ENCODE data around the gene RBMS1.

RBMS1 gene

GRCh38 chr2:160303076-160303475, 190.5 kb downstream of the RBMS1 start:
- TF ChIP-seq ZNF274 (IDR thresholded peaks at IDR 0.05; ENCODE audit: low read depth, low read length): no peak
- no peak overlapping the region for H3K4me3 ChIP-seq (ENCODE audit: low read length)

GRCh38 chr2:160301420-160301819, 192.2 kb downstream of the RBMS1 start:
- no peak for TF ChIP-seq ZNF274 (IDR thresholded peaks at IDR 0.05; ENCODE audit: low read depth, low read length)
- H3K4me3 ChIP-seq (ENCODE audit: low read length): no peak overlapping the region

GRCh38 chr2:160300203-160300602, 193.4 kb downstream of the RBMS1 start:
- TF ChIP-seq ZNF274 (IDR thresholded peaks at IDR 0.05; ENCODE audit: low read depth, low read length): no peak
- no peak overlapping the region for H3K4me3 ChIP-seq (ENCODE audit: low read length)

GRCh38 chr2:160299540-160299939, 194.1 kb downstream of the RBMS1 start:
- no peak overlapping the region for H3K4me3 ChIP-seq (ENCODE audit: low read length)
- TF ChIP-seq ZNF274 (IDR thresholded peaks at IDR 0.05; ENCODE audit: low read depth, low read length): no peak

- no peak overlapping the region for H3K4me3 ChIP-seq (ENCODE audit: low read length)
- TF ChIP-seq ZNF274 (IDR thresholded peaks at IDR 0.05; ENCODE audit: low read depth, low read length): no peak
Measured at GRCh38 chr2:160298960-160299359, 194.6 kb downstream of the RBMS1 start.

- H3K4me3 ChIP-seq (ENCODE audit: low read length): no peak overlapping the region
Measured at GRCh38 chr2:160295519-160296207, 197.9 kb downstream of the RBMS1 start.

GRCh38 chr2:160294889-160295288, 198.7 kb downstream of the RBMS1 start:
- H3K4me3 ChIP-seq (ENCODE audit: low read length): no peak overlapping the region
- no peak for TF ChIP-seq ZNF274 (IDR thresholded peaks at IDR 0.05; ENCODE audit: low read depth, low read length)

More at GRCh38 chr2:160295519-160296207, 197.9 kb downstream of the RBMS1 start:
- no peak for TF ChIP-seq ZNF274 (IDR thresholded peaks at IDR 0.05; ENCODE audit: low read depth, low read length)

- no peak overlapping the region for H3K4me3 ChIP-seq (ENCODE audit: low read length)
- TF ChIP-seq ZNF274 (IDR thresholded peaks at IDR 0.05; ENCODE audit: low read depth, low read length): no peak
Measured at GRCh38 chr2:160294339-160294803, 199.2 kb downstream of the RBMS1 start.

GRCh38 chr2:160293391-160294091, 200.1 kb downstream of the RBMS1 start:
- TF ChIP-seq ZNF274 (IDR thresholded peaks at IDR 0.05; ENCODE audit: low read depth, low read length): no peak
- no peak overlapping the region for H3K4me3 ChIP-seq (ENCODE audit: low read length)

GRCh38 chr2:160292225-160292624, 201.4 kb downstream of the RBMS1 start:
- TF ChIP-seq ZNF274 (IDR thresholded peaks at IDR 0.05; ENCODE audit: low read depth, low read length): no peak
- no peak overlapping the region for H3K4me3 ChIP-seq (ENCODE audit: low read length)

- TF ChIP-seq ZNF274 (IDR thresholded peaks at IDR 0.05; ENCODE audit: low read depth, low read length): no peak
- H3K4me3 ChIP-seq (ENCODE audit: low read length): no peak overlapping the region
Measured at GRCh38 chr2:160291382-160291781, 202.2 kb downstream of the RBMS1 start.

- no peak overlapping the region for H3K4me3 ChIP-seq (ENCODE audit: low read length)
- no peak for TF ChIP-seq ZNF274 (IDR thresholded peaks at IDR 0.05; ENCODE audit: low read depth, low read length)
Measured at GRCh38 chr2:160290598-160290997, 203.0 kb downstream of the RBMS1 start.

GRCh38 chr2:160289831-160290230, 203.8 kb downstream of the RBMS1 start:
- no peak for TF ChIP-seq ZNF274 (IDR thresholded peaks at IDR 0.05; ENCODE audit: low read depth, low read length)

GRCh38 chr2:160289126-160289525, 204.5 kb downstream of the RBMS1 start:
- no peak overlapping the region for H3K4me3 ChIP-seq (ENCODE audit: low read length)
- TF ChIP-seq ZNF274 (IDR thresholded peaks at IDR 0.05; ENCODE audit: low read depth, low read length): no peak

More at GRCh38 chr2:160289831-160290230, 203.8 kb downstream of the RBMS1 start:
- no peak overlapping the region for H3K4me3 ChIP-seq (ENCODE audit: low read length)

- no peak overlapping the region for H3K4me3 ChIP-seq (ENCODE audit: low read length)
- no peak for TF ChIP-seq ZNF274 (IDR thresholded peaks at IDR 0.05; ENCODE audit: low read depth, low read length)
Measured at GRCh38 chr2:160288324-160288723, 205.3 kb downstream of the RBMS1 start.
